Spleen (tissue), 7 donors: ENCODE data around the gene PRKCA.

Experiments
- CTCF ChIP-seq, 11 experiments: fragments of 200-600 bp in 7 of 11; fragments of 450-650 bp in 4 of 11; sonication (generic) in 4 of 11; IDR thresholded peaks in 8 of 11; conservative IDR thresholded peaks in 3 of 11; 1 replicate in 7 of 11; 2 replicates in 4 of 11; pipeline versions ENCODE4 v1.4.0 to v1.8.0; 2016 to 2021; ENCODE audit warnings: antibody characterized with exemption in 11 of 11, inconsistent platforms in 4 of 11, mild to moderate bottlenecking in 1 of 11
- POLR2A ChIP-seq, 3 donors: fragments of 450-650 bp; IDR thresholded peaks; one replicate each; pipeline ENCODE4 v1.5.1; 2017; ENCODE audit warnings: antibody characterized with exemption in 3 of 3, mild to moderate bottlenecking in 1 of 3
- POLR2AphosphoS5 ChIP-seq, 3 donors: sonication (generic); formaldehyde crosslinking; IDR thresholded peaks; one replicate each; pipeline ENCODE4 v1.5.1; 2017; ENCODE audit warnings: antibody characterized with exemption in 3 of 3
- donor health status: DM: no; HTN: no; CAD: no; lungs with moderate emphysema.
- donor health status: DM: no; HTN: no; CAD: no.
- donor health status: DM: no; HTN: no; CAD: no.

- TF ChIP-seq CTCF (IDR thresholded peaks at IDR 0.05 in 8 of 11, conservative IDR thresholded peaks at IDR 0.05 in 3 of 11) (no peak), POLR2AphosphoS5 (IDR thresholded peaks at IDR 0.05) (no peak), POLR2A (IDR thresholded peaks at IDR 0.05) (no peak)
Observed at GRCh38 chr17:66414561-66415175, 112.3 kb downstream of the PRKCA start.
